MG63 (cell line): ENCODE measurements around the gene NCKAP5. TPM values are rescaled to one million over a fixed set of nuclear protein-coding genes. Genes with fewer than 3 reads are reported as not detected.

Experiments used
- DNase-seq: peaks from one replicate; pipeline ENCODE4 v3.0.0-alpha.2; 2020
- H3K27me3 ChIP-seq: fragments of 250-450 bp; sonication (Bioruptor Pico); 2 replicates; pipeline ENCODE4 v1.5.1; 2020; ENCODE audit warnings: mild to moderate bottlenecking, moderate library complexity
- H3K36me3 ChIP-seq: fragments of 250-450 bp; sonication (Bioruptor Pico); 2 replicates; pipeline ENCODE4 v1.5.1; 2020; ENCODE audit warnings: mild to moderate bottlenecking, moderate library complexity
- H3K4me3 ChIP-seq: fragments of 250-450 bp; sonication (Bioruptor Pico); 2 replicates; pipeline ENCODE4 v1.5.1; 2020; ENCODE audit warnings: mild to moderate bottlenecking, moderate library complexity
- H3K9me3 ChIP-seq: fragments of 250-450 bp; sonication (Bioruptor Pico); 2 replicates; pipeline ENCODE4 v1.5.1; 2020; ENCODE audit warnings: mild to moderate bottlenecking, moderate library complexity
- total RNA-seq: library from RNA; depleted of rRNA; stranded (reverse); fragments of >200 nt; shearing (Covaris generic); gene quantifications from 2 replicates; pipeline ENCODE4 v1.2.3, GENCODE V29; 2014; ENCODE audit warnings: low replicate concordance

Gene NCKAP5
- total RNA-seq, 1 experiment from 2014 or later, result not detected

- H3K9me3 ChIP-seq, result no peaks in the 10 kb centered on the region
- H3K36me3 ChIP-seq, result no peaks in the 10 kb centered on the region
- no peak for DNase-seq
- H3K27me3 ChIP-seq, result no peaks in the 10 kb centered on the region
- no peak overlapping the region for H3K4me3 ChIP-seq
Measured at GRCh38 chr2:133194362-133194655, 374.0 kb downstream of the NCKAP5 start.

- Histone ChIP-seq H3K27me3 (no peaks in the 10 kb centered on the region), H3K4me3 (no peak overlapping the region), H3K9me3 (no peaks in the 10 kb centered on the region), H3K36me3 (no peaks in the 10 kb centered on the region)
- no peak for DNase-seq
Measured at GRCh38 chr2:133193544-133194361, 374.5 kb downstream of the NCKAP5 start.

- H3K36me3 ChIP-seq, result no peaks in the 10 kb centered on the region
- H3K27me3 ChIP-seq, result no peaks in the 10 kb centered on the region
- no peaks in the 10 kb centered on the region for H3K9me3 ChIP-seq
- no peak for DNase-seq
- H3K4me3 ChIP-seq, result no peak overlapping the region
Measured at GRCh38 chr2:133192028-133192427, 376.2 kb downstream of the NCKAP5 start.

GRCh38 chr2:133177196-133177595, 391.1 kb downstream of the NCKAP5 start:
- Histone ChIP-seq H3K9me3 (peaks cover under 1% of the 10 kb centered on the region), H3K36me3 (no peaks in the 10 kb centered on the region), H3K27me3 (no peaks in the 10 kb centered on the region), H3K4me3 (no peak overlapping the region)
- DNase-seq, result no peak

GRCh38 chr2:133175926-133176325, 392.3 kb downstream of the NCKAP5 start:
- Histone ChIP-seq H3K36me3 (no peaks in the 10 kb centered on the region), H3K4me3 (no peak overlapping the region), H3K27me3 (no peaks in the 10 kb centered on the region), H3K9me3 (no peaks in the 10 kb centered on the region)
- DNase-seq, result no peak

GRCh38 chr2:133173224-133173623, 395.0 kb downstream of the NCKAP5 start:
- DNase-seq, result no peak
- Histone ChIP-seq H3K9me3 (no peaks in the 10 kb centered on the region), H3K36me3 (no peaks in the 10 kb centered on the region), H3K4me3 (no peak overlapping the region), H3K27me3 (no peaks in the 10 kb centered on the region)

GRCh38 chr2:133171393-133172004, 396.8 kb downstream of the NCKAP5 start:
- Histone ChIP-seq H3K36me3 (no peaks in the 10 kb centered on the region), H3K9me3 (no peaks in the 10 kb centered on the region), H3K4me3 (no peak overlapping the region), H3K27me3 (no peaks in the 10 kb centered on the region)
- DNase-seq, result no peak

GRCh38 chr2:133169274-133169912, 398.9 kb downstream of the NCKAP5 start:
- DNase-seq, result no peak

GRCh38 chr2:133167990-133168389, 400.3 kb downstream of the NCKAP5 start:
- H3K36me3 ChIP-seq, result no peaks in the 10 kb centered on the region
- H3K27me3 ChIP-seq, result no peaks in the 10 kb centered on the region
- no peak for DNase-seq
- H3K4me3 ChIP-seq, result no peak overlapping the region
- H3K9me3 ChIP-seq, result no peaks in the 10 kb centered on the region

More at GRCh38 chr2:133169274-133169912, 398.9 kb downstream of the NCKAP5 start:
- no peaks in the 10 kb centered on the region for H3K27me3 ChIP-seq
- no peaks in the 10 kb centered on the region for H3K36me3 ChIP-seq
- no peaks in the 10 kb centered on the region for H3K9me3 ChIP-seq
- H3K4me3 ChIP-seq, result no peak overlapping the region

- H3K9me3 ChIP-seq, result no peaks in the 10 kb centered on the region
- H3K36me3 ChIP-seq, result no peaks in the 10 kb centered on the region
- DNase-seq, result no peak
- H3K27me3 ChIP-seq, result no peaks in the 10 kb centered on the region
- H3K4me3 ChIP-seq, result no peak overlapping the region
Measured at GRCh38 chr2:133167223-133167622, 401.0 kb downstream of the NCKAP5 start.

- no peaks in the 10 kb centered on the region for H3K27me3 ChIP-seq
- H3K9me3 ChIP-seq, result no peaks in the 10 kb centered on the region
- H3K4me3 ChIP-seq, result no peak overlapping the region
- DNase-seq, result no peak
- no peaks in the 10 kb centered on the region for H3K36me3 ChIP-seq
Measured at GRCh38 chr2:133166031-133166430, 402.2 kb downstream of the NCKAP5 start.

- H3K4me3 ChIP-seq, result no peak overlapping the region
- no peaks in the 10 kb centered on the region for H3K27me3 ChIP-seq
- no peaks in the 10 kb centered on the region for H3K9me3 ChIP-seq
- H3K36me3 ChIP-seq, result no peaks in the 10 kb centered on the region
- DNase-seq, result no peak
Measured at GRCh38 chr2:133163111-133163510, 405.2 kb downstream of the NCKAP5 start.

GRCh38 chr2:133158442-133158841, 409.8 kb downstream of the NCKAP5 start:
- no peak for DNase-seq
- no peak overlapping the region for H3K4me3 ChIP-seq
- H3K27me3 ChIP-seq, result no peaks in the 10 kb centered on the region
- no peaks in the 10 kb centered on the region for H3K36me3 ChIP-seq
- H3K9me3 ChIP-seq, result no peaks in the 10 kb centered on the region

- Histone ChIP-seq H3K4me3 (no peak overlapping the region), H3K36me3 (no peaks in the 10 kb centered on the region), H3K27me3 (no peaks in the 10 kb centered on the region), H3K9me3 (no peaks in the 10 kb centered on the region)
- no peak for DNase-seq
Measured at GRCh38 chr2:133158024-133158423, 410.2 kb downstream of the NCKAP5 start.

- no peaks in the 10 kb centered on the region for H3K9me3 ChIP-seq
- no peaks in the 10 kb centered on the region for H3K27me3 ChIP-seq
- no peaks in the 10 kb centered on the region for H3K36me3 ChIP-seq
- H3K4me3 ChIP-seq, result no peak overlapping the region
- DNase-seq, result no peak
Measured at GRCh38 chr2:133157141-133157540, 411.1 kb downstream of the NCKAP5 start.

GRCh38 chr2:133152801-133153200, 415.5 kb downstream of the NCKAP5 start:
- Histone ChIP-seq H3K9me3 (no peaks in the 10 kb centered on the region), H3K4me3 (no peak overlapping the region), H3K27me3 (no peaks in the 10 kb centered on the region), H3K36me3 (no peaks in the 10 kb centered on the region)
- DNase-seq, result no peak

- H3K4me3 ChIP-seq, result no peak overlapping the region
- no peaks in the 10 kb centered on the region for H3K27me3 ChIP-seq
- no peak for DNase-seq
- no peaks in the 10 kb centered on the region for H3K9me3 ChIP-seq
- H3K36me3 ChIP-seq, result no peaks in the 10 kb centered on the region
Measured at GRCh38 chr2:133148187-133148586, 420.1 kb downstream of the NCKAP5 start.

- Histone ChIP-seq H3K4me3 (no peak overlapping the region), H3K36me3 (no peaks in the 10 kb centered on the region), H3K9me3 (no peaks in the 10 kb centered on the region), H3K27me3 (no peaks in the 10 kb centered on the region)
- no peak for DNase-seq
Measured at GRCh38 chr2:133146893-133147292, 421.4 kb downstream of the NCKAP5 start.
